GM23338 (cell line): ENCODE measurements around the gene HINT2. TPM values are rescaled to one million over a fixed set of nuclear protein-coding genes. Genes with fewer than 3 reads are reported as not detected.

ENCODE experiments used
- ATAC-seq: fragments of 200-7000 bp; cut with Tn5 transposase; 3 replicates; pipeline ENCODE4 v1.9.1; 2020
- DNase-seq: peaks from one replicate; pipeline ENCODE4 v3.0.0-alpha.2; 2015; ENCODE audit warnings: low spot score
- H2AFZ ChIP-seq: fragments of 200-600 bp; sonication (generic); 2 replicates; pipeline ENCODE4 v1.8.0; 2016; ENCODE audit warnings: antibody characterized with exemption, mild to moderate bottlenecking, moderate library complexity
- H3F3A ChIP-seq: fragments of 200-600 bp; sonication (generic); replicated peaks from 2 replicates; pipeline ENCODE4 v1.8.0; 2017; ENCODE audit warnings: antibody characterized with exemption, mixed run types, low read depth
- H3K27ac ChIP-seq: fragments of 200-600 bp; sonication (generic); 2 replicates; pipeline ENCODE4 v1.6.1; 2016; ENCODE audit warnings: low read depth
- H3K27me3 ChIP-seq: fragments of 200-600 bp; sonication (generic); 2 replicates; pipeline ENCODE4 v1.8.0; 2016; ENCODE audit warnings: mild to moderate bottlenecking, mixed run types, moderate library complexity; ENCODE audit not compliant: insufficient read depth
- H3K36me3 ChIP-seq: fragments of 200-600 bp; sonication (generic); 2 replicates; pipeline ENCODE4 v1.8.0; 2016; ENCODE audit warnings: mild to moderate bottlenecking; ENCODE audit not compliant: insufficient read depth
- H3K4me1 ChIP-seq: fragments of 200-600 bp; sonication (generic); 2 replicates; pipeline ENCODE4 v1.8.0; 2016; ENCODE audit warnings: mild to moderate bottlenecking, moderate library complexity; ENCODE audit not compliant: insufficient read depth
- H3K4me2 ChIP-seq: fragments of 200-600 bp; sonication (generic); 2 replicates; pipeline ENCODE4 v1.7.1; 2017; ENCODE audit warnings: mixed run types
- H3K4me3 ChIP-seq: fragments of 200-600 bp; sonication (generic); 2 replicates; pipeline ENCODE4 v1.6.1; 2016; ENCODE audit warnings: mixed run types
- H3K79me2 ChIP-seq: fragments of 200-600 bp; sonication (generic); replicated peaks from 2 replicates; pipeline ENCODE4 v1.8.0; 2017; ENCODE audit warnings: mild to moderate bottlenecking; ENCODE audit not compliant: insufficient read depth
- H3K9me2 ChIP-seq: fragments of 200-600 bp; sonication (generic); 2 replicates; pipeline ENCODE4 v1.8.0; 2017; ENCODE audit not compliant: insufficient read depth
- H4K20me1 ChIP-seq: fragments of 200-600 bp; sonication (generic); replicated peaks from 2 replicates; pipeline ENCODE4 v1.8.0; 2017; ENCODE audit warnings: mild to moderate bottlenecking; ENCODE audit not compliant: insufficient read depth
- H3K27ac Mint-ChIP-seq: 2 replicates; pipeline ENCODE4 v1.8.0; 2020; ENCODE audit warnings: inconsistent platforms, mild to moderate bottlenecking, moderate library complexity, mixed read lengths
- H3K27me3 Mint-ChIP-seq: 3 replicates; pipeline ENCODE4 v1.8.0; 2022; ENCODE audit warnings: low read depth, mild to moderate bottlenecking, moderate library complexity, mixed read lengths, inconsistent platforms; ENCODE audit not compliant: insufficient read depth, poor library complexity
- H3K36me3 Mint-ChIP-seq: 3 replicates; pipeline ENCODE4 v1.8.0; 2021; ENCODE audit warnings: low read depth, mild to moderate bottlenecking, inconsistent platforms, moderate library complexity, mixed read lengths
- H3K4me1 Mint-ChIP-seq: 3 replicates; pipeline ENCODE4 v1.8.0; 2020; ENCODE audit warnings: mild to moderate bottlenecking, inconsistent platforms, mixed read lengths
- H3K4me3 Mint-ChIP-seq: 3 replicates; pipeline ENCODE4 v1.8.0; 2021; ENCODE audit warnings: moderate library complexity, mild to moderate bottlenecking, inconsistent platforms, mixed read lengths
- H3K9me3 Mint-ChIP-seq: 3 replicates; pipeline ENCODE4 v1.8.0; 2020; ENCODE audit warnings: moderate library complexity, mild to moderate bottlenecking, inconsistent platforms, mixed read lengths
- CREB1 ChIP-seq: fragments of 250-450 bp; sonication (Bioruptor Pico); IDR thresholded peaks from 2 replicates; pipeline ENCODE4 v1.5.0; 2020; ENCODE audit warnings: low read depth, mild to moderate bottlenecking, moderate library complexity
- CTCF ChIP-seq, 2 experiments: fragments of 200-600 bp in 1 of 2; sonication (generic) in 1 of 2; conservative IDR thresholded peaks; 2 replicates each; pipeline versions ENCODE4 v1.5.1 to v1.6.1; 2016 to 2017; ENCODE audit warnings: antibody characterized with exemption in 2 of 2, low read depth in 2 of 2, mild to moderate bottlenecking in 2 of 2, moderate library complexity in 1 of 2
- ETS1 ChIP-seq: IDR thresholded peaks from 2 replicates; pipeline ENCODE4 v1.6.1; 2016; ENCODE audit warnings: antibody characterized with exemption
- EZH2 ChIP-seq: fragments of 200-600 bp; sonication (generic); IDR thresholded peaks from one replicate; pipeline ENCODE4 v1.8.0; 2017; ENCODE audit warnings: antibody characterized with exemption, mild to moderate bottlenecking, low read depth; ENCODE audit not compliant: unreplicated experiment
- EZH2phosphoT487 ChIP-seq: fragments of 200-600 bp; sonication (generic); IDR thresholded peaks from one replicate; pipeline ENCODE4 v1.8.1; 2018; ENCODE audit warnings: antibody characterized with exemption; ENCODE audit not compliant: unreplicated experiment
- JUNB ChIP-seq: IDR thresholded peaks from one replicate; pipeline ENCODE4 v1.6.1; 2016; ENCODE audit warnings: antibody characterized with exemption; ENCODE audit not compliant: unreplicated experiment
- NANOG ChIP-seq: IDR thresholded peaks from 2 replicates; pipeline ENCODE4 v1.6.1; 2016; ENCODE audit warnings: antibody characterized with exemption, borderline replicate concordance
- POLR2AphosphoS5 ChIP-seq: IDR thresholded peaks from 2 replicates; pipeline ENCODE4 v1.6.1; 2016; ENCODE audit warnings: antibody characterized with exemption, low read depth
- REST ChIP-seq: IDR thresholded peaks from one replicate; pipeline ENCODE4 v1.6.1; 2018; ENCODE audit warnings: antibody characterized with exemption; ENCODE audit not compliant: unreplicated experiment
- STAT1 ChIP-seq: IDR thresholded peaks from one replicate; pipeline ENCODE4 v1.6.1; 2016; ENCODE audit warnings: antibody characterized with exemption; ENCODE audit not compliant: unreplicated experiment
- ZNF114 ChIP-seq: fragments of 250-450 bp; sonication (Bioruptor Pico); IDR thresholded peaks from 2 replicates; pipeline ENCODE4 v1.5.0; 2020; ENCODE audit warnings: mild to moderate bottlenecking, moderate library complexity
- ZNF331 ChIP-seq: fragments of 250-450 bp; sonication (Bioruptor Pico); IDR thresholded peaks from 2 replicates; pipeline ENCODE4 v1.5.0; 2020; ENCODE audit warnings: low read depth, mild to moderate bottlenecking, moderate library complexity
- ZNF462 ChIP-seq: fragments of 250-450 bp; sonication (Bioruptor Pico); IDR thresholded peaks from 2 replicates; pipeline ENCODE4 v1.5.0; 2020; ENCODE audit warnings: mild to moderate bottlenecking, moderate library complexity
- polyA plus RNA-seq: library from polyadenylated mRNA; unstranded; fragments of >200 nt; fragmentation: Nextera tagmentation; extraction: Ambion mirVana; gene quantifications from 2 replicates; pipeline ENCODE4 v1.2.1, GENCODE V29; 2016
- total RNA-seq: library from RNA; depleted of rRNA; stranded (reverse); fragments of >200 nt; shearing (Covaris generic); gene quantifications from 2 replicates; pipeline ENCODE4 v1.2.3, GENCODE V29; 2014

HINT2 gene
- total and polyA plus RNA-seq, 2 experiments from 2014 or later, result 20.9 to 69.9 TPM

GRCh38 chr9:35797311-35798109 is 17.3 kb downstream of the HINT2 start:
- Histone ChIP-seq H3K27ac (no peak overlapping the region), H3K4me1 (peaks cover 6% of the 10 kb centered on the region; the same call in 1 of the 2 replicates), H3K4me2 (no peak overlapping the region), H3K27me3 (no peaks in the 10 kb centered on the region), H2AFZ (no peak overlapping the region), H3K36me3 (no peaks in the 10 kb centered on the region), H4K20me1 (no peaks in the 10 kb centered on the region; the same call in 1 of the 2 replicates), H3F3A (0 out of 2 replicates have a peak, but pooled peaks cover 3% of the 10 kb centered on the region), H3K4me3 (no peak overlapping the region), H3K79me2 (no peaks in the 10 kb centered on the region), H3K9me2 (no peaks in the 10 kb centered on the region)
- Mint-ChIP-seq H3K36me3 (no peaks in the 10 kb centered on the region; the same call in 2 of the 3 replicates), H3K27ac (no peak overlapping the region), H3K4me1 (peaks cover 10% of the 10 kb centered on the region; the same call in 2 of the 3 replicates), H3K4me3 (no peak overlapping the region), H3K9me3 (no peaks in the 10 kb centered on the region; the same call in 2 of the 3 replicates), H3K27me3 (peaks cover 8% of the 10 kb centered on the region)
- ATAC-seq (no peak), DNase-seq (no peak)
- TF ChIP-seq POLR2AphosphoS5 (no peak), CREB1 (CRISPR knock-in tag) (no peak), ZNF331 (CRISPR knock-in tag) (no peak), EZH2 (no peak), CTCF (conservative IDR thresholded peaks at IDR 0.05; ENCODE audit: low read depth in 2 of 2) (no peak), EZH2phosphoT487 (no peak), JUNB (no peak), ZNF462 (CRISPR knock-in tag) (no peak), STAT1 (no peak), ETS1 (no peak), NANOG (no peak), ZNF114 (CRISPR knock-in tag) (no peak), REST (no peak)
